SIG-M5 treated with dmso at 0.1 percent for 504 hours (cell line): Measurements from ENCODE around the gene SIRT5.

Experiments
- DNase-seq: peaks from one replicate; lab custom pipeline; 2025; ENCODE audit not compliant: unreplicated experiment; lab: John Stamatoyannopoulos, UW

SIRT5 gene

DNA sequence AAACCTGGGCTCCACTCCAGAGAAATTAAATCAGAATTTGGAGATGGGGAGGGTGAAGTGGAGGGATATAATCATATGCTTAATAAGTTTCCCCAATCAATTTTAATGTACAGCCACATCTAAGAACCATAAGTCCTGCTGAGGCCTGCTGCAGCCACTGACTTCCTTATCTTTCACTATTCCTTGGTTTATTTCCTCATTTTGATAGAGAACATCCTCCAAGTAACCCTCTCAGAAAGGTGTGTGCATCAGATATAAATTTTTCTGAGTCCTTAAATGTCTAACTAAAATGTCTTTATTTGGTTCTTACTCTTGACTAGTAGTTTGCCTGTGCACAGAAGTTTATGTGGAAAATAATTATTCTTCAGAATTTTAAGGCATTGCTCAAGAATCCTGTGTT is 23.7 kb upstream of the SIRT5 start:
- peak; percentile 24 for DNase-seq

DNA sequence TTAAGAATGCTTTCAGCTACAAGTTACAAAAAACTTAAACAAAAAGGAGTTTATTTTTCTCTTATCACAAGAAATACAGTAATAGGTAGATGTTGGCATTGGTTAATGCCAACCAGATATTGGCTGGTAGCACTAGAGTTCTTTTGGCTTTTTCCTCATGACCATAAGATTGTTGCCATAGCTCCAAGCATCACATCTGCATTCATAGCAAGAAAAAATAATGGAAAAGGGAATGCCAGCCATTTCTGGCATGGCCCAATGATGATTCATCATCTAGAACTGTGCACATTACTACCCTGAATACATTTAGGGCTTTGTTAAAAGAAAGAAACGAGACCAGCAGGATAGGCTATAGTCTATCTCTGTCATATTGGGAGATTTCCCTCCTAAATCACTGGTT is 20.8 kb upstream of the SIRT5 start:
- DNase-seq = no peak

DNA sequence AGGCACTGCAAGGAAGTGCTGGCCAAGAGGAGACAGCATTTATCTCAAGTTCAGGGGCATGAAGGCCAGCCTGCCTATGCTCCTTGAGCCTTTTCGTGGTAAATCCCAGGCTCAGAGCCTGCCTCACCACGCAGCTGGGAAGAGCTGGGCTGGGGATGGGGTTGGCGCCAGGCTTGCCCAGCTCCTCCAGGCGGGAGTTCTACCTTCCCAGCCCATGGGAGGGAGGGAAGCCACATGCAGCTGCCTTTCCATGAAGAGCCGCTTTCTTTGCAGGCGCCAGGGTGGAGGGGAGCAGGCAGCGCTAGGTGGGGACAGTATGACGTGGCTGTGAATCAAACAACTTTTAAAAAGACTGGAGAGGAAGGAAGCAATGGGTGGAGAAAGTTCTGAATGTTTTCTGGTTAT is 19.5 kb upstream of the SIRT5 start:
- no peak for DNase-seq

DNA sequence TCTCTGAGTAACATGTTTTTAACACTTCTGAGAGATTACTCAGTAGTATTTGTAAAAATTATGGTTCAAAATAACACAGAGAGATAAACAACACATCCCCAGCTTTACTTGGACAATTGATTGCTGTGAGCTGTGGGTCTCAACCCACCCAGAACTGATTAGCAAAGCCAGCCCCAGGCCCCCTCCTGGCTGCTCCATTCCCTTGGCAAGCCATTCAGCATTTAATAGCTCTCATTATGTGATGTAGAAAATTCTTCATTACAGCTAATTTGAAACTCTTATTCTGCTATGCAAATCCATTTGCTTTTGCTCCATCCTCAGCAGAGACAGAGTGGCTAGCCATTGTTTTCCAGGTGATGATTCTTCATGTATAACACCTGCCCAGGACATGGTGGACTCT is 16.6 kb upstream of the SIRT5 start:
- no peak for DNase-seq

DNA sequence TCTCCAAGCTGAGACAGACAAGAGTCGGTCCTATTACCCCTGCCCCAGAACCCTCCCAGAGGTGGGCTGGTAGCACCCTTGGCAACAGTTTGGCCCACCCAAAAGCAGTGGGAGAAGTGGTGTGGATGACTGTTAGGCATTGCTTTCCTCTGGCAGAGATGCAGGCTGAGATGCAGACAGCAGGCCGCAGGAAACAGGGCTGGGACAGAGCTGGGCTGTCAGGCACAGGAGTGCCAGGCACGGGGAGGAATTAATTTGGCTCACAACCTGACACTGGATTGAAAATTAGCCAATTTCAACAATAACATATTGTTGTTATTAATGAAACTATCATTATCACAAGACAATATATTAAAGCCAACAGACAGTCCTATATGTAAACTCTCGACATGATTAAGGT is 15.7 kb upstream of the SIRT5 start:
- DNase-seq = no peak

DNA sequence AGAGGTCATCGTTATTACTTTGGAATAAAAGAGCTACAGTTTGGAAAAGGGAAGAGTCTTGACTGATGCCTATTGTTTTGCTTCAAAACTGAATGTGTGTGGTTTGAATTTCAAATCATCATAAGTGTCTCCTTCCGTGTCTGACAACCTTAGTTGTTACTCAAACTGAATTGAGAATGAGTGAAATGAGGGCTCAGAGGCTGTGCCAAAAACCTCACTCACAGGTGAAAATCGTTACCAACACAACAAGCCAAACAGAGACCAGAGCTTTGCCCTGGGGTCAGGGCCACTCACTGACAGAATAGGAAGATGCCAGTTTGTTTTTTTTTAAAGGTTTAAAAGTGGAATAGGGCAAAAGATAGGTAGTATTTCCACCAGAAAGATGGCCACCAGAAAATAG is 15.2 kb upstream of the SIRT5 start:
- no peak for DNase-seq

DNA sequence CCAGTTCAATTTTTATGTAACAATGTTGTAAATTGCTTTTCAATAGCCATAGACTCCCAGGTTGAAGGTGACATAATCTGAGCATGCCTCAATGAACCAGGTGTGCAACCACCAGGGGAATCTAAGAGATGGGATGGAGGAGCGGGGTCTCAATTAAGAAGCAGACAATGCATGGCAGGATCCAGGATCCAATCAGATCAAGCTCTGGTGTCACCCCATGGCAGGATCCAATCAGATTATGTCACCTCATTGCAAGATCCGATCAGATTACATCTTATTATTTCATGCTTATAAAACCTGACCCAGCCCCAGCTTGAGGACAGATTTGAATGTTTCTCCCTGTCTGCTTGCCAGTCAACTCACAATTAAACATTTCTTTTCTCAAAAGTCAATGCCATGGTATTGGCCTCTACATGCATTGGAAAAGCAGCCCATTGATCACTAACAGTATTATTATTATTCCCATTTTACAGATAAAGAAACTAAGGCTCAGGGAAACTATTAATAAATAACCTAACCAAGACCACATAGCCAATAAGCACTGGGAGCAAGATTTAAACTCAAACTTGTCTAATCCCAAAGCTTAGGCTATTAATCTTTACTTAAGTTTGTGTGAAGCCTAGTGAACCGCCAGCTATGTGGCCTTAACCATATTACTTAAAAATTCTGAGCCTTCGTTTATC is 14.3 kb upstream of the SIRT5 start:
- no peak for DNase-seq

DNA sequence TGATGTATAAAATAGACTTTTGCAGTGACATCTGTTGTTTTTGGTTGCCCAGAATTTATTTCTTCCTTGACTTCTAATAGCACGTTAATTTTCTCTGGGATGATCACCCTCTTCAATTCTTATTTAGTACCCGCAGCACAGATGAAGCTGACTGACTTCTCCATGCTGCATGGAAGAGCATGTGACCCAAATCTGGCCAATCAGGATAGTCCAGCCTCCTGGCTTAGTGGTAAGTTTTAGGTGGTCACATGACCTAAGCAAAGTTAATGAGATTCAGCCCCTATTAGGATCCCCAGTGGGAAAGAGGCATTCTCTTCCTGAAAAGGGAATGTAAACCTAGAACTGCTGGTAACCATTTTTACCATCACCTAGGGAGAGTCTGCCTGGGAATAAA is 13.8 kb upstream of the SIRT5 start:
- DNase-seq = no peak

DNA sequence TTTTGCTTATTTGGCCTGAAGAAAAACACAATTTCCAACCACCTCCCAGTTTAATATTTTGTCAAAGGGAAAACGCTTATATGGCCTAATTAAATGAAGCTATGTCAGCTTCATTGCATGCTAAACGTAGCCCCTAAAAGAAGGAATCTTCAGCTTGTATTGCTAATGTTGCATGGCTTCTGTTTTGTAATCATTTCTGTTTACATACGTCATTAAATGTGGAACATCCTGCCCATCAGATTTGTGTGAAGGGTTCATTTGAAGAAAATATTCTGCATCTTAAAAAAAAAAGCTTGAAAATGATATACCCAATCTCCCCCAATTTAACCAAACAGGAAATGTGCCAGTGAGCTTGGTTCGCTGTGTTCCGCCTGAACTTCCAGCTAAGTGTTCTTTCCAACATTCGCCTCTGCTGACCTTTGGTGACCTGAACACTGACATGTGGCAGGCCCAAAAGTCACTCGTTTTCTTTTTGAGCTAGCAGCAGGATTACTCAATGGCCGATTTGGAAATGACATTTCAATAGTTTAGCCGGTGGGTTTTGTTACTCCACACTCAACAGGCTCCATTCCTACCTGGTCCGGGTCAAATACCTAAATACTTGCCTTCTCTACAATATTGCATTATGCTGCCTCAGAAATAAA is 12.7 kb upstream of the SIRT5 start:
- peak; percentile 35 for DNase-seq

DNA sequence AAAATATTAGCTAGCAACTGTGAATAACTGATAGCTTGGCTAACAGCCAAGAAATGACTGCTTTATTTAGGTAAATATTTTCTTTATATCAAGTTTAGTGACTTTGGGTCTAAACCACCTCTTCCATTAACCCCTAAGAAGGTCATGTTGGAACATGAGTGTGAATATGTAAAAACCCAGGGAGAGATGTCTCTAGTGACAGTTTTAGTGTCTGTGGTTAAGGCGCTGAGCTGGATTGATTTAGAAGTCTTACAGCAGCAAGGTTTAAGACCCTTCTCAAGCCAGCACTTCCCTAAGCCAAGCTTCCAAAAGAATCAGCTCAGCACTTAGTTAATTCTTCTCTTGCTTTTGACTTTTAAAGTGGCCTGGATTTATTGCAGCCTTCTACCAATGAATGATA is 11.4 kb upstream of the SIRT5 start:
- no peak for DNase-seq

DNA sequence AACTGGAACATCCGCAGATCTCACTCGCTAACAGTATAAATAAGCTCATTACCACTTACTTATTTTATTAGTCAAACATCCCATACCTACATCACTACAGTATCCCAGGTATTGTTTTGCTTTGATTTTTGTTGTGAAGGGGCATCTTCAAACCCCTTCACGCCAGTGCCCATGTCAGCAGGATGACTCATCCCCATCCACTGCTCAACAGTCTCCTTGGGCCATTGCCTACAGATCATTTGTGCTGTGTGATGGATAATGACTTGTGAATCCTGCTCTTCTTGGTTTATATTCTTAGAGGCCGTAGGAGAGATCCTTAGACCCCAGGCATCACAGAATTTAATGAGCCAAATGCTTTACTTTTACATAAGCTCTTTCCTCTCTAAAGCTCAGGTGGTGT is 8.5 kb upstream of the SIRT5 start:
- no peak for DNase-seq

DNA sequence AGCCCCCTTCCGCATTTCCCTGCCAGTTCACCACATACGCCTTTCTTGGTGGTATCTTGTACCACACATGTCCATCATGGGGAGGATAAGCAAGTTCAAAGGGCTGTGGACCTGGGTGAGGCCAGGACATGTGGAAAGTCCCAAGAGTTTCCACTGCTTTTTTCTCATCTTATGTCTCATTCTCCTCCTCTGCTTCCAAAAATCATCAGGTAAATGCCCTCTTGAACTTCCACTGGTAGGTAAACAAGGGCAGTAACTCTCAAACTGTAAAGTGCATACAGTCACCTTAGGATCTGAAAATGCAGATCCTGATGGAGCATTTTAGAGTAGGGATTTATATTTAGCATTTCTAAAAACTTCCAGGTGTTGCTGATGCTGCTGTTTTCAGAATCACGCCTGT is 7.9 kb upstream of the SIRT5 start:
- no peak for DNase-seq

DNA sequence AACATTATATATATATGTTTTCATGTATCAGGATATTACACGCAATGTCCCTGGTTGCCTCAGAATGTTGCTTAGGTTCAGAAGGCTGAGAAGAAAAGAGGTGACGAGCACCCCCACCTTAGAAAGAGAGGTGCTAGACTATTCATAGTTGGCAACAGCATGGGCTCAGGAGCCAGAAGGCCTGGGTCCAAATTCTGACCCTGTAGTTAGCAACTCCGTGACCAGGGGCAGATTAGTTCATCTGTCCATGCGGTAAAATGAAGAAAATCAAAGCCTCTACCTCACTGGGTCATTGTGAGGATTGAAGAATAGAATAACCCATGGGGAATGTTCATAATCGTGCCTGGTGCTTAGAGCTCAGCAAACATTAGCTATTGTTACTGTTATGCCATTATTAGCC is 5.4 kb upstream of the SIRT5 start:
- DNase-seq = no peak

DNA sequence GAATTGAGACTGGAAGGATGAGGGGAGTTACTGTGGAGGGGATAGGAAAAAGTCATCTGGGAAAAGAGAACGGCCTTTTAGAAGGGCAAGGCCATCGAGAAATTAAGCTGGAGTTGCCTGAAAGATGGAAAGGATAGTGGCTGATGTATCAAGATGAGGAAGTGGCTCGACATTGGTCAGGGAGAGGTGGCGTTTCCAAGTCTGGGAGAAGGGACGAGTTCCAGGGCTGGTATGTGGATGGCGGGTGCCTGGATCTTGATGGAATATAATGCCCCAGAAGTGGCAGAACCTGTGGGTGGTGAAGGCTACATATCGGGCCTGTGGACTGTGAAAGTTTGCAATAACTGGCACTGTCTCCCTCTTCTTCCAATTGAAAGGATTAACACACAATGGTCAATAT is 2.2 kb upstream of the SIRT5 start:
- no peak for DNase-seq

DNA sequence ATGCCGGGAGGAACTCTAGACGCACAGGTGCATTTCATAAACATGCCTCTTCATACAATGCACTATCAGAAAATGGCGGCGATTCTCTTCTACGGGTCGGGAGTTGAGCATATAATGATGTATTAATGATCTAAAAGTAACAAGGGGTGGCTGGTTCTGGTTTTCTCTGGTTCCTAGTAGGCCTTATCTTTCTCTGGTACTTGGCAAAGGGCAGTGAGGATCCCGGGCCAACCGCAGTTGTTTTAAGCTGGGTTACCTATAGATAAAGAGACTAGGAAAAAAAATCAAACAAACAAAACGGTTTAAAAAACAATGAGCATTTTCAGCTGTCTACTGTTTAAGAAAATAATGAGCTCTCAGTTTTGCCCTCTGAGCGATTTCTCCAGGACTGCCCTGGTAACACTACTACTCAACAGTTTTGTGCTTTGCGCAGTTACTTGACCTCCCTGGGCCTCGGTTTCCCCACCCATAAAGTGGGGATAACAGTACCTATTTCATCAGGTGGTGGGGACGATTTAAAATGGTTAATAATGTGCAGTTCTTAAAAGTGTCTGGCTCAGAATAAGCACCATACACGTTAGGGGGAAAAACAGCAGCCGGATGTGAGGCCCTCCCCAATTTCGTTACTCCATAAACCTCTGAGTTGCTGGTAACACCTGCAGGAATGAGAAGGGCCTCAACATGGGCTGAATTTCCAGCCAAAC is 1.3 kb upstream of the SIRT5 start:
- no peak for DNase-seq

DNA sequence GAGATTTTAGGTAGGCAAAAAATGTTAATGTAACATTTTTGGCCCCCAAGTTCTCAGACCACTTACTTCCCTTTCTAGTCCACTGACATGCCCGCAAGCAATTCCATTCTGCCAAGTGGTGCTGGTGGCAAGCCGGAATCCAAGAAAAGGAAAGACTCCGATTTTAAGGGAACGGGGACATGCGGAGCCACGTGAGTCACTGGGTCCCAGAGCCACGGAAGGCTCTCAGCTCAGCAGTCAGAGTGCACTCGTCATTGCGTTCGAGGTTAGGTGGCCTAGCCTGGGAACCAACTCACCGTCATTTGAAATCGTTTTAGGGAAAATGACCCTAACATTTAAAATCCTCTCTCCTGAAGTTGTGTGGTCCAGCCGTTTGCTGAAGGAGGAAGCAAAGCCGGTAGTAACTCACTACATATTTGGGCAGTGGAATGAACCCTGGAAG is 711 bp upstream of the SIRT5 start:
- DNase-seq = peak; percentile 20

DNA sequence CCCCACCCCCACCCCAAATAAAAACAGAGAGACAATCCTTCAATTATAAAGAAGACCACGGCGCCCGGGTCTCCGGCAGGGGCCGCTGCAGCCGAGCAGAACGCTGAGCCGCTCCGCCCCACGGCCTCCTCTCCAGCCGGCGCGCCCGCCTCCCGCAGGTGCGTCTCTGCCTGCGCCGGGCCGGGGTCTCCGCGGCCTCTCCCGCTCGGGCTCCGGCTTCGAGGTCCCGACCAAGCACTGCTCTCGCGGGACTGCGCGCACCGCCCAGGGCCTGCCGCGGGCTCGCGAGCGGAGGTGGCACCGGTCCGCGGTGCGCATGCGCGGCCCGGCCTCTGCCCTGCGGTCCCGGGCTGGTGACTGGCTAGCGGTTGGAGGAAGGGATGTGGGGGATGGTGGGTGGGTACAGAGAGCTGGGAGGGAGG is 241 bp upstream of the SIRT5 start:
- peak; percentile 89 for DNase-seq

DNA sequence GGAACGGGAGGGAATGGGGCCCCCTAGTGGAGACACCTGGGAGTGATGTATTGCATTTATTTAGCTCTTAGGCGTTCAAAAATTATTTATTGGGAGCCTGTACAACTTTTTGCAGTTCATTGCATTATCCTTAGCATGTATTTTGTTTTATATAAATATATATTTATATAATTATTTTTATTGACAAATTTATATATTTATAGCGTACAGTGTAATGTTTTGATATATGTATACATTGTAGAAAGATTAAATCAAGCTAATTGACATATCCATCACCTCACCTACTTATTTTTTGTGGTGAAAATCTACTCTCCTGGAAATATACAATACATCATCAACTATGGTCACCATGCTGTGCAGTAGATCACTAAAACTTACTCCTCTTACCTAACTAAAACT is 975 bp downstream of the SIRT5 start:
- no peak for DNase-seq

DNA sequence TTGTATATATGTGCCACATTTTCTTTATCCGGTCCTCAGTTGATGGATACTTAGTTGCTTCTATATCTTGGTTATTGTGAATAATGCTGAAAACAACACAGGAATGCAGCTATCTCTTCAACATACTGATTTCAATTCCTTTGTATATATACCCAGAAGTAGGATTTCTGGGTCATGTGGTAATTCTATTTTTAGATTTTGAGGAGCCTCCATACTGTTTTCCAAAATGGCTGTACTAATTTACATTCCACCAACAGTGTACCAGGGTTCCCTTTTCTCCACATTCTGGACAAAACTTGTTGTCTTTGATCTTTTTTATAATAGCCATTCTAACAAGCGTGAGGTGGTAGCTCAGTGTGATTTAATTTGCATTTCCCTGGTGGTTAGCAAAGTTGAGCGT is 1.6 kb downstream of the SIRT5 start:
- no peak for DNase-seq

DNA sequence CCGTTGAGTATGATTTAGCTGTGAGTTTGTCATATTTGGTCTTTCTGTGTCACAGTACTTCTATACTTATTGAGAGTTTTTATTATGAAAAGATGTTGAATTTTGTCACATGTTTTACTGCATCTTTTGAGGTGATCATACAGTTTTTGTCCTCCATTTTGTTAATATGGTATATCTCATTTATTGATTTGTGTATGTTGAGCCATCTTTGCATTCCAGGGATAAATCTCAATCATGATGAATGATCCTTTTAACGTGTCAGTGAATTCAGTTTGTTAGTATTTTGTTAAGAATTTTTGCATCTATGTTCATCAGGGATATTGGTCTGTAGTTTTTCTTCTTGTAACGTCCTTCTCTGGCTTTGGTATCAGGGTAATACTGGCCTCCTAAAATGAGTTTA is 3.5 kb downstream of the SIRT5 start:
- DNase-seq = no peak

DNA sequence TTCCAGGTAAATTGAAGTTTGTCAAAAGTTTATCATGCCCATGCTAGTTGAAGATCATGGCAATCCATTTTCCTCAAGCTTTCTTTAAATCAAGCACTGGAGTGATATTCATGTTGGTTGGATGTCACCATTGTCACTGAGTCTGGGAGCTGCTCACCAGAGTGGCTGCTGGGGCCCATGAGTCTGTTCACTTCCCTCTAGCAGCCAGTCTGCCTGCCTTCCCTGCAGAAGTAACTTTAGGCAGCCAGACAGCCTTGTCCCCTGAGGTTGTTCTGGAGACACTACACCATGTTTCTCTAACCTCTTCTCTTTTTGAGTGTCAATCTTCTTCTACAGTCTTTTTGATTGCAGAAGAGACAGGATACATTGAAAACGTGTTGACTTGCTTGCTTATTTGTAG is 5.5 kb downstream of the SIRT5 start:
- peak; percentile 16 for DNase-seq

DNA sequence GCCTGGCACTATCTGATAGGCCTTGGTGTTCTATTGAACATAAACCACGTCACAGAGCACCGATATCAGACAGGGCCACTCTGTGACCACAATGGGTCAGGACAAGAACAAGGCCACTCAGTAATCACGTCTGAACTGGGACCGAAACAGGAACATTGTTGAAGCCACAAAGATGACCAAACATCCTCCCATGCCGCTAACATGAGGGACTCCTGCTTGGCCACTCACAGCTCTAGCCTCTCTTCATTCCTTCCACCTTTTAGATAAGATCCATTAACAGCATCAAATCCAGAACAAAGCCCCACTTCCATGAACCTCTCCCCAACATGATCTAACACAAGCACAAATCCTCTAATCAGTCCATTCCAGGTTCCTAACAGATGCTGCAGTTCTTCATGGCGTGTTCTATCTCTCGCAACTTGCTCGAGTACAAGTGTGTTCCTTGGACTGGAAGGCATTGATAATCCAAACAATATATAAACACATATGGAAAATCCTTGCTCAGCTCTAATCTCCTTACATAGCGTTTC is 7.4 kb downstream of the SIRT5 start:
- no peak for DNase-seq
